Activated T-cell treated with anti-CD3 and anti-CD28 coated beads, Interleukin-2, amount 50 U/mL, for 4 hours (primary cell): ENCODE measurements around the gene MYO3B. TPM values are rescaled to one million over a fixed set of nuclear protein-coding genes. Genes with fewer than 3 reads are reported as not detected.

Source experiments
- ATAC-seq, 2 donors: fragments of 200-7000 bp; cut with Tn5 transposase; one replicate each; pipeline ENCODE4 v1.10.0; 2021
- DNase-seq: peaks from one replicate; pipeline ENCODE4 v3.0.0-alpha.2; 2020
- H3K27me3 Mint-ChIP-seq: one replicate; pipeline ENCODE4 v1.8.0; 2021; ENCODE audit warnings: low read depth, mixed read lengths
- H3K36me3 Mint-ChIP-seq: one replicate; pipeline ENCODE4 v1.8.0; 2022; ENCODE audit warnings: mixed read lengths; ENCODE audit not compliant: insufficient read depth
- H3K4me1 Mint-ChIP-seq: one replicate; pipeline ENCODE4 v1.8.0; 2021; ENCODE audit warnings: low read depth, mixed read lengths
- H3K4me3 Mint-ChIP-seq: one replicate; pipeline ENCODE4 v1.8.0; 2021; ENCODE audit warnings: mild to moderate bottlenecking, moderate library complexity, mixed read lengths
- H3K9me3 Mint-ChIP-seq: one replicate; pipeline ENCODE4 v1.8.0; 2021; ENCODE audit warnings: mixed read lengths
- total RNA-seq, 3 donors: library from RNA; stranded (reverse); gene quantifications; one replicate each; pipeline ENCODE4 v1.2.1, GENCODE V29; 2021

The MYO3B gene
- total RNA-seq, 3 donors from 2014 or later, result 0.08 TPM

DNA sequence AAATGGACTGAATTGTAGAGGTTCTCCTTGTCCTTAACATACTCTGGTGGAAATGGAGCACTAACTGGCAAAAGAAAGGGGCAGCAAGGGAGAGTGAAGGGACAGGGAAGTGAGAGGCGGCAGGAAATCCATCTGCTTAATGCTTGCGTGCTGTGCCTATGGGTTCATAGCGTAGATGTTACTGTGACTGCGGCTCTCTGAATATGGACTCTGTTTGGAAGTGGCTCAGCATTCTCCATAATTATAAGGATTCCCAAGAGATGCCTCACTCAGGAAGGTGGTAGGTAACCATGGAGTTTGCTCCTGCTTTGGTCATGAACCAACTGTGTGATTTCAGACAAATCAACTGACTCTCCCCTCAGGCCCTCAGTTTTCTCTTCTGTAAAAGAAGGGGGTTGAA, 50.0 kb downstream of the MYO3B start:
- H3K4me1 Mint-ChIP-seq, result no peaks in the 10 kb centered on the region
- no peaks in the 10 kb centered on the region for H3K36me3 Mint-ChIP-seq
- no peaks in the 10 kb centered on the region for H3K9me3 Mint-ChIP-seq

DNA sequence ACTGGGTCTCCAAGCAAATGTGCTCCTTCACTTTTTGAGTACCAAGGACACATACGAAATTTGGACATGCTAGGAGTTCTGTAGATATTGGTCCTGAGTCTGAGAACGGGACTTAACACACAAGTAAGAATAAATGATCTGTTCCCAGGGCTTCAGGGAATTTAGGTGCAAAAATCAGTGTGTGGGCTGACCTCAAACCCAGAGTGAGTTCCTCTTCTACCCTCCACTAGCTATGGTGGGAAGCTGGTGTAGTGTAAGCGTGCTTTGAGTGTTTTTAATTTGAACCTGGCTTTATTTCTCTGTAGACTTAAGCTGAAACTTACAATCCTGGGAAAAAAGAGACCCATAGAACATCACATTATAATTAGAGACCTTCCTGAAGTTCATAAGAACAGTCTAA, 50.5 kb downstream of the MYO3B start:
- Mint-ChIP-seq H3K36me3 (no peaks in the 10 kb centered on the region), H3K4me1 (no peaks in the 10 kb centered on the region)

More for the DNA sequence above, 50.0 kb downstream of the MYO3B start:
- DNase-seq (no peak), ATAC-seq (no peak)
- H3K27me3 Mint-ChIP-seq, result peaks cover 3% of the 10 kb centered on the region
- no peak overlapping the region for H3K4me3 Mint-ChIP-seq

DNA sequence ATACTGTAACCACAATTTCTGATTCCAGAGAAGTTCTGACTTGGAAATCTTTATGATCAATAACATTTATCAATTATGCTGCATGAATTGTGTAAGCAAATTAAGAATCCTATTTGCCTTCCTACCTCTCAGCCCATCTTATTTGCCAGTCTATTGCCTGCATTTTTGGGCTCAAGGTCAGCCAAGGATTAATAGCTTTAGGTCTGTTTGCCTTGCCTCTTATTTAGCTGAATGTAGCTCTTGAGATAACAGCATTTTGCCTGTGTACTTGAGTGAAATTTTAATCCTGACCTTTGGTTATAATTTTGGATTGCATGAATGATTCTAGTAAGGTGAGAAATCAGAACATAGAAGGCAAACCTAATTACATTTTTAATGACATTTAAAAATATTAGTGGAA, 51.2 kb downstream of the MYO3B start:
- DNase-seq, result no peak
- H3K27me3 Mint-ChIP-seq, result peaks cover 5% of the 10 kb centered on the region
- no peaks in the 10 kb centered on the region for H3K9me3 Mint-ChIP-seq
- H3K4me1 Mint-ChIP-seq, result no peaks in the 10 kb centered on the region
- no peaks in the 10 kb centered on the region for H3K36me3 Mint-ChIP-seq
- H3K4me3 Mint-ChIP-seq, result no peak overlapping the region
- no peak for ATAC-seq

More for the DNA sequence above, 50.5 kb downstream of the MYO3B start:
- Mint-ChIP-seq H3K9me3 (no peaks in the 10 kb centered on the region), H3K4me3 (no peak overlapping the region), H3K27me3 (peaks cover 4% of the 10 kb centered on the region)
- ATAC-seq (no peak), DNase-seq (no peak)

DNA sequence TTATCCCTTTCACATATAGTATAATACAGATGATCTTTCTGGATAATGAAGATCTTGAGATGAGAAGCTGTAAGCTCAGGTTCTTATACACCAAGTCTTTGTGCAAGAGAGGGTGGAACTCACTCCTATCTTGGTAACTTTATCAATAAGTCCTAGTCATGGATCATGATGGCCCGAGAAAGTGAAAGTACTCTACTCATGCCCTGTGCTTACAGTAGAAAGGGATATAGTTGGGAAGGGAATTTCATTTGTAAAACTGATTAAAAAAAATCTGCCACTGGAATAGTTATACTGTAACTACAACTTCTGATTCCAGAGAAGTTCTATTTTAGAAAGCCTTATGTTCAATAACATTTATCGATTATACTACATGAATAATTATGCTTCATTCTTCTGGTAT, 51.8 kb downstream of the MYO3B start:
- H3K4me3 Mint-ChIP-seq, result no peak overlapping the region
- DNase-seq (no peak), ATAC-seq (no peak)
- peaks cover 4% of the 10 kb centered on the region for H3K27me3 Mint-ChIP-seq
- H3K9me3 Mint-ChIP-seq, result no peaks in the 10 kb centered on the region
- H3K4me1 Mint-ChIP-seq, result no peaks in the 10 kb centered on the region
- H3K36me3 Mint-ChIP-seq, result no peaks in the 10 kb centered on the region

DNA sequence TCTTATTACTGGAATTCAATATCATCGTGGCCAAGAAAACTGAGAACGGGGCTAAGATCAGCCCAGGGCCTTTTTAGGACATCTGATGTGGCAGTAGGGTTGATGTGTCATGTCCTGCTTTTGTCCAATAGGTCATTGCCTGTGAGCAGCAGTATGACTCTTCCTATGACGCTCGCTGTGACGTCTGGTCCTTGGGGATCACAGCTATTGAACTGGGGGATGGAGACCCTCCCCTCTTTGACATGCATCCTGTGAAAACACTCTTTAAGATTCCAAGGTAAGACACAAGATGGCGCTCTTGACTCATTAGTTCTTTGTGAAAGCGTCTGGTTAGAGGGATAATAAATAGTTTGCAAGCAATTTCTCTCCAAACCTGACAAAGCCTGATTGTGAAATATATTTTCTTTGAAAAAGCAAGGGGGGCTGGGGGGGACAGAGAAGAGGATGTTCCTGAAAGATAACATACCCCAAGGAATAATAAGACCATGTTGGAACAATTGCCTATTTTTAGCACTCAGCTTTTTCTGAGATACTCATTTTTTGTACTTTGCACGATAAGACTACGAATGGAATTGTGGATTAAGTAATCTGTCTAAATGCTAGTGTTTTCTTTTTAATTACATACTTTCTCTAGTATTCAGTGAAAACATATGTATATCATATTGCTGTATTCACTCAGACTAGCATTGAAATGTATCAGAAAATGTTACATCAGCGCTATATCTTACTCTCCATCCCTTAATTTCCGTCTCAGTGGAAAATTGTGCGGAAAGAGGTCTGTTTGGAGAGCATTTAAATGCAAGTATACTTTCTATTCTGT, 58.1 kb downstream of the MYO3B start:
- no peak for DNase-seq
- Mint-ChIP-seq H3K36me3 (no peaks in the 10 kb centered on the region), H3K4me3 (no peak overlapping the region), H3K27me3 (peaks cover 20% of the 10 kb centered on the region), H3K4me1 (no peaks in the 10 kb centered on the region), H3K9me3 (no peaks in the 10 kb centered on the region)
- ATAC-seq, result no peak

DNA sequence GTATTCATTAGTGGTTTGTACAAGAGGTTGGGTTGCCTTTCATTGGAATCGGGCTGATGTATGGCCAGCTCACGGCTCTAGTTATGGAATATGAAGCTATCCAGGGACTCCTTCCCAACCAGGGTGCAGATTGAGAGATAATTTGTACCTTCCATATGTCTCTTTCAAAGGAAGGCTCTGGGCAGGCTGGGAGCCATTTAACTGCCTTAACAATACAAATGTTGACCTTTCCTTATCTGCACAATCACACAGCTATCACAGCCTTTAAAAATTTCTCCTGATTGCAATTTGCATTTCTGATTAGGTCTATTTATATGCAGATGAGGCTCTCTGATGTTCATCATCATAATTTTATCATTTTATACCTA, 58.7 kb downstream of the MYO3B start:
- Mint-ChIP-seq H3K9me3 (no peaks in the 10 kb centered on the region), H3K36me3 (no peaks in the 10 kb centered on the region), H3K27me3 (peaks cover 24% of the 10 kb centered on the region), H3K4me1 (no peaks in the 10 kb centered on the region), H3K4me3 (no peak overlapping the region)
- ATAC-seq (no peak), DNase-seq (no peak)

DNA sequence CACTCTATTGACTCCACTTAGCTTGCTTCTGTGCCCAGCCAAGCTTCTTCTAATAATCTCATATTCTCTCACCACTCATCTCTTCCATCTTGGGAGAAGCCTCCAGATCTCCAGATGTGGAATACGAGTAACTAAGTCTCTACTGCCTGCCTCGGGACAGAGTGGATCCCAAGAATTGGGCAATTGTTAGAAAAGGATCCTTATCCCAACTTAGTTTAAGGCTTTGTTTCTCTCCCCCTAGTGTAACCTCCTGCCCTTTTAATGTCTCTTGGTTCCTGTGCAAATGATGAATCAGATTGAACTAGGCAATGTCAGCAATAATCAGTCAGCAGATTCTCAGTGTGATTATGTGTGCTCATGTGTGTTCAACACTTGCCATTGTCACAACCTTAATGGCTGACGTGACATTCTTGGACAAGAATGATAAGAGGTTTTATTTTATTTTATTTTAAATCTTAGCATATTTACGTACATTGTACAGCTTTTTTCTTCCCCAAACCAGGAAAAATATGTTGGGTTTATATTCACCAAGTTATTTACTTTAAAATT, 59.7 kb downstream of the MYO3B start:
- ATAC-seq (no peak), DNase-seq (no peak)
- H3K4me1 Mint-ChIP-seq, result no peaks in the 10 kb centered on the region
- H3K36me3 Mint-ChIP-seq, result no peaks in the 10 kb centered on the region
- H3K9me3 Mint-ChIP-seq, result no peaks in the 10 kb centered on the region
- H3K27me3 Mint-ChIP-seq, result peaks cover 25% of the 10 kb centered on the region
- no peak overlapping the region for H3K4me3 Mint-ChIP-seq

DNA sequence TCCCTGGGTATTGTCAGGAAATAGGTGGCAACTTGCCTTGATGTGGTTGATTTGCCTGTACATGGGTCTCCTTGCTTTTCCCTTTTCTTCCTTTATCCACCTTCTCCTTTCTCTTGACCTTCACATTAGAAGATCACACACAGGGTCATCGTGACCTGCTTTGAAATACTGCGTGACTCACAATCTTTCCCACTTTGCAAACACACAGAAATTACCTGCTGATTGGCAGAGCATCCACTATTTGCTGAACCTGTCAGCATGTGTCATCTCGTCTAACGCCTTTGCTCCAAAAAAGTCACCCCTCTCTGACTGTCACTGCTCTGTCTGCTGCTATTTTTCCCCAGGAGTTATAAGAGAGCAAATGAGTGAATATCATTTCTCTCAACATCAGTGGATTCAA, 60.8 kb downstream of the MYO3B start:
- Mint-ChIP-seq H3K4me1 (no peaks in the 10 kb centered on the region), H3K4me3 (no peak overlapping the region), H3K27me3 (peaks cover 25% of the 10 kb centered on the region), H3K36me3 (no peaks in the 10 kb centered on the region), H3K9me3 (no peaks in the 10 kb centered on the region)
- DNase-seq (no peak), ATAC-seq (no peak)

DNA sequence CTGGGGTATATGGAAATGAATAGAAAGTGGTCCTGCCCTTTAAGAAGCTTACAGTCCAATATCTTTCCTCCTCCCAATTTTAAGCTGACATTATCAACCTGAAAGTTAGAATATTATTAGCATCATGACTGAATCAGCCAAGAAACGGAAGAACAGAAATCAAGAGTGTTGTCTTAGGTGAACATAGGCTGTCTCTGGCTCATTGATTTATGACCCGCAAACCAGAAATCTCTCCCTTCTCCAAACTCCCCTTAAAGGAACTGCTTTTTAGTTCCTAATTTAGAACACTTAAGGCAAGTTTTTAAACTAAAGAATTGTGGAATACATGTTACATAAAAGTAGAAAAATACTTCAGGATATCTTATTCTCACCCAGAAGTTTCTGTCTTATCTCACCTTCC, 62.7 kb downstream of the MYO3B start:
- no peak for DNase-seq
- no peaks in the 10 kb centered on the region for H3K4me1 Mint-ChIP-seq

DNA sequence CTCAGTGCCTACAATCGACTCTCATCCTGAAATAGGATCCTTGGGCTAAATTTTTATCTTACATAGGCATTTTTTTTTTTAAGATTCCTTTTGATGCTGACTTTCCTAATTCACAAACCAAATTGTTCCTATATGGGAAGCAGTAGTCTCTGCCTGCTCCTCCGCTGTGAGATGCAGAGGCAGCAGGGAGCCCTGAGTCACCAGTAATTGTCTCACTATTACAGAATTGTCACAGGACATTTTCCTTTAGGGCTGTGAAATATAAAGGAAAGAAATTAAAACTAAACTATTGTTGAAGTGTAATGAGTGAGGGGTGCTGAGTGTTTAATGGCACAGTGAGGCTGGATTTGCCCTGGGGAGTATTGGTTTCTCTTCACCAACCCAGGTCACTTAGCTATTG, 63.8 kb downstream of the MYO3B start:
- ATAC-seq (no peak), DNase-seq (no peak)
- Mint-ChIP-seq H3K4me1 (no peaks in the 10 kb centered on the region), H3K36me3 (no peaks in the 10 kb centered on the region), H3K27me3 (peaks cover 28% of the 10 kb centered on the region), H3K9me3 (no peaks in the 10 kb centered on the region), H3K4me3 (no peak overlapping the region)

More for the DNA sequence above, 62.7 kb downstream of the MYO3B start:
- peaks cover 28% of the 10 kb centered on the region for H3K27me3 Mint-ChIP-seq
- H3K4me3 Mint-ChIP-seq, result no peak overlapping the region
- H3K9me3 Mint-ChIP-seq, result no peaks in the 10 kb centered on the region
- no peaks in the 10 kb centered on the region for H3K36me3 Mint-ChIP-seq
- ATAC-seq, result no peak

DNA sequence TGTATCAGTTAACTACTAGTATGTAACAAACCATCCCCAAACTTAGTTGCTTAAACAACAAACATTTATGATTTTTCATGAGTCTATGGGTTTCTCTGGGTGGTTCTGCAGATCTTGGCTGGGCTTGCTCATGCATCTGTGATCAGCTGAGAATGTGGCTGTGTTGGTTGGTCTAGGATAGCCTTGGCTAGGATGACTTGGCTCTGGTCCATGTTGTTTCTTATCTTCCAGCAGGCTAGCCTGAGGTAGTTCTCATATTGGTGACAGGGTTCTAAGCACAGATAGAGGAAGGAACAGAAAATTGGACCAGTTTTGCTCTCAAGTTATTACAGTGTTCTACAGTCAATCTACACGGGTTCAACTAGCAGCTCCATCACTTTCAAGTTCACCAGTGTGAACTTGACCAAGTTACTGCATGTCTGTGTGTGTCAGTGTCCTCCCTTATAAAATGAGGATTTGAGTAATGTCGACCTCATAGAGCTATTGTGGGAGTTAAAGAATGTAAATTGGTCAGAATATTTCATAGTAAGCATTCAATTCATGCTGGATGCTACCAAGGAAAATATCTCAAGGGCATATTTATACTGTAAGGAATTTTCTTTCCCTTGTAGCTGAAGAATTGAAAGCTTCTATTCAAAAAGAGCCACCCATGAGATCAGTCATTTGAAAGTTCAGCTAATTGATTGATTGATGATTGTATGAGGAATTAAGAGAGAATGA, 65.3 kb downstream of the MYO3B start:
- Mint-ChIP-seq H3K9me3 (no peaks in the 10 kb centered on the region), H3K4me1 (no peaks in the 10 kb centered on the region), H3K27me3 (peaks cover 26% of the 10 kb centered on the region), H3K4me3 (no peak overlapping the region), H3K36me3 (no peaks in the 10 kb centered on the region)
- ATAC-seq (no peak), DNase-seq (no peak)

DNA sequence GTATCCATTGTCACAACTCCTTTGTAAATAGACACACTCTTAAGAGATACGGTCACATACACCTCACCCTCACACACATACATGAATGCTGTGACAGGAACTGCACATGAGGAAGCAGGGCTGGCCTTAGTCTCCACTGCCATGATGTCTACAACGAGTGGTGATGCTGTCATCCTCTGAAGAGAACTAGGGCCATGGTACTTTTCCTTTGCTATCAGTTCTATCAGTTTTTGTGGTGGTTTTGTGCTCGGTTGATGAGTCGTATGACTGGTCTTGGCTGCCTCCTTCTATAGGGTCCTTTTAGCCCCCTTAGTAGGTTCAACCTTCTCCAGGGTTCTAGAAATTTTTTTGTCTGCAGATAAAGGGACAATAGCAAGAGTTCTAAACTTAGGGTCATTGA, 66.0 kb downstream of the MYO3B start:
- ATAC-seq (no peak), DNase-seq (no peak)
- Mint-ChIP-seq H3K9me3 (no peaks in the 10 kb centered on the region), H3K36me3 (no peaks in the 10 kb centered on the region), H3K27me3 (peaks cover 21% of the 10 kb centered on the region), H3K4me1 (no peaks in the 10 kb centered on the region), H3K4me3 (no peak overlapping the region)

DNA sequence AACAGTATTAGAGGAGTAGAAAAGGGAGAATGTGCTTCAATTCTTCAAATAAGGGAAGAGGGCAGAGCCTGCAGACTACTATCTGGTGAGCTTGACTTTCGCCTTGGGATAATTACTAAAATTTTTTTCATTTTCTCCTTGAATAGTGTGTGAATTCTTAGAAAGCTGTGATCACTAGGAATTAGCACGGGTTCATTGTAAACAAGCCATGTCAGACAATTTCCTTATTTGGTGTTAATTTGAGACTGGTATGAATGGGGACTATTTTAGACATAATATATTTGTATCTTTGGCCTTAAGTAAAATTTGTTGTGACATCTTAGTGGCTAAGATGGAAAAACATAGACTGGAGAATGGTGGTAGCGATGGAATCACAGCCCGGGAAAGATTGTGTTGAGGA, 66.6 kb downstream of the MYO3B start:
- Mint-ChIP-seq H3K4me3 (no peak overlapping the region), H3K9me3 (no peaks in the 10 kb centered on the region), H3K27me3 (peaks cover 17% of the 10 kb centered on the region), H3K4me1 (no peaks in the 10 kb centered on the region), H3K36me3 (no peaks in the 10 kb centered on the region)
- DNase-seq, result no peak
- ATAC-seq, result no peak

DNA sequence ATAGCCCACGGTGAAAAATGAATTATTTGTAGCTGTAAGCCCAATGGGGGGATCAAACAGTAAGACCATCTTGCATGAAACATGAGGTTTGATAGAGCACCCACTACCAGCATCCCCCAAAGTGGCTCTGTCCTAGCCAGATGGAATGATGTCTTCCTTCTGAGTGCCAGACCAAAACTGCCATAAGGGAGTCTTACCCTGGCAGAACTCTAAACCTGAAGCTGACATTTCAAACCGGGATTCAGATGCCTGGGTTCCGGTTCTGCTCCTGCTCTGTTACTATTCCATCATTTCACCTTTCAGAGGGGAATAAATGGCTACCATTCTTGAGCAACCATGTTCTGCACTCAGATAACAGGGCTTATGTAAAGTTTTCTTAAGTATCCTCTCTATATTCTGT, 67.4 kb downstream of the MYO3B start:
- Mint-ChIP-seq H3K4me3 (no peak overlapping the region), H3K4me1 (no peaks in the 10 kb centered on the region), H3K36me3 (no peaks in the 10 kb centered on the region), H3K9me3 (no peaks in the 10 kb centered on the region), H3K27me3 (peaks cover 17% of the 10 kb centered on the region)
- no peak for ATAC-seq
- no peak for DNase-seq

DNA sequence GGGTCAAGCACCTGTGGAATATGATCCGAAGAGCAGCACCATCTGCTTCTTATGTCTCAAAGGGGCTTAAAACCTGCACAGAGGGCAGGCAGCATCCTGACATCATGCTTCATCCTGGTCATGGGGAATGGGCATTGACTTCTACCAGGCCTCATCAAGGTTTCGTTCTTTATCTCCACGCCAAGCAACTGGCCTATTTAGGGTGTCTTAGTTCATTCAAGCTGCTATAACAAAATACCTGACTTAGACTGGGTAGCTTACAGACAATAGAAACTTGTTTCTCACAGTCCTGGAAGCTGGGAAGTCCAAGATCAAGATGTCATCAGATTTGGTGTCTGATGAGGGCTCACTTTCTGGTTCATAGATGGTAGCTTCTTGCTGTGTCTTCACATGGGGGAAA, 69.4 kb downstream of the MYO3B start:
- Mint-ChIP-seq H3K27me3 (peaks cover 13% of the 10 kb centered on the region), H3K4me1 (no peaks in the 10 kb centered on the region), H3K9me3 (no peaks in the 10 kb centered on the region), H3K36me3 (no peaks in the 10 kb centered on the region), H3K4me3 (no peak overlapping the region)
- ATAC-seq (no peak), DNase-seq (no peak)
